Hindlimb muscle (tissue), 1 donor: ENCODE data around the gene CFAP73. TPM values are rescaled to one million over a fixed set of nuclear protein-coding genes. Genes with fewer than 3 reads are reported as not detected.
"Not testable (repeated sequence)": the region's sequence is repeated elsewhere in the genome, so short reads cannot be mapped to it uniquely, and the experiment has no call there.

Source experiments
- DNase-seq: peaks from one replicate; pipeline ENCODE4 v3.0.0-alpha.2; 2013
- polyA plus RNA-seq: library from polyadenylated mRNA; unstranded; fragments of 120-200 nt; gene quantifications from one replicate; pipeline ENCODE4 v1.2.1, GENCODE V29; 2013; ENCODE audit not compliant: insufficient read length

CFAP73 gene
- polyA plus RNA-seq, 1 donor, result not detected

GRCh38 chr12:113191227-113191626 lies 41.7 kb downstream of the CFAP73 start:
- DNase-seq, result no peak

- no peak for DNase-seq
These were observed 45.5 kb downstream of the CFAP73 start for GRCh38 chr12:113194971-113195391.

GRCh38 chr12:113195598-113195997 lies 46.1 kb downstream of the CFAP73 start:
- no peak for DNase-seq

GRCh38 chr12:113196582-113196981 lies 47.1 kb downstream of the CFAP73 start:
- no peak for DNase-seq

GRCh38 chr12:113196990-113197389 lies 47.5 kb downstream of the CFAP73 start:
- DNase-seq, result peak; percentile 76

GRCh38 chr12:113197518-113198077 lies 48.1 kb downstream of the CFAP73 start:
- no peak for DNase-seq

- DNase-seq, result no peak
These were observed 48.8 kb downstream of the CFAP73 start for GRCh38 chr12:113198296-113198695.

GRCh38 chr12:113200021-113200797 lies 50.7 kb downstream of the CFAP73 start:
- no peak for DNase-seq

GRCh38 chr12:113201187-113202177 lies 52.0 kb downstream of the CFAP73 start:
- DNase-seq, result no peak

GRCh38 chr12:113202300-113203075 lies 53.0 kb downstream of the CFAP73 start:
- DNase-seq, result no peak

GRCh38 chr12:113203852-113204760 lies 54.6 kb downstream of the CFAP73 start:
- no peak for DNase-seq

GRCh38 chr12:113204804-113205203 lies 55.3 kb downstream of the CFAP73 start:
- DNase-seq, result no peak

GRCh38 chr12:113206802-113207201 lies 57.3 kb downstream of the CFAP73 start:
- DNase-seq, result not testable (repeated sequence)

- no peak for DNase-seq
These were observed 58.1 kb downstream of the CFAP73 start for GRCh38 chr12:113207613-113208040.

GRCh38 chr12:113208041-113208934 lies 58.8 kb downstream of the CFAP73 start:
- peak; percentile 42 for DNase-seq
